ENCODE measurements around the gene ISOC1. TPM values are rescaled to one million over a fixed set of nuclear protein-coding genes. Genes with fewer than 3 reads are reported as not detected.

Gene ISOC1
- 10 to 100 TPM; 26.3 to 32.0 (median 31.2) TPM for total RNA-seq

DNA sequence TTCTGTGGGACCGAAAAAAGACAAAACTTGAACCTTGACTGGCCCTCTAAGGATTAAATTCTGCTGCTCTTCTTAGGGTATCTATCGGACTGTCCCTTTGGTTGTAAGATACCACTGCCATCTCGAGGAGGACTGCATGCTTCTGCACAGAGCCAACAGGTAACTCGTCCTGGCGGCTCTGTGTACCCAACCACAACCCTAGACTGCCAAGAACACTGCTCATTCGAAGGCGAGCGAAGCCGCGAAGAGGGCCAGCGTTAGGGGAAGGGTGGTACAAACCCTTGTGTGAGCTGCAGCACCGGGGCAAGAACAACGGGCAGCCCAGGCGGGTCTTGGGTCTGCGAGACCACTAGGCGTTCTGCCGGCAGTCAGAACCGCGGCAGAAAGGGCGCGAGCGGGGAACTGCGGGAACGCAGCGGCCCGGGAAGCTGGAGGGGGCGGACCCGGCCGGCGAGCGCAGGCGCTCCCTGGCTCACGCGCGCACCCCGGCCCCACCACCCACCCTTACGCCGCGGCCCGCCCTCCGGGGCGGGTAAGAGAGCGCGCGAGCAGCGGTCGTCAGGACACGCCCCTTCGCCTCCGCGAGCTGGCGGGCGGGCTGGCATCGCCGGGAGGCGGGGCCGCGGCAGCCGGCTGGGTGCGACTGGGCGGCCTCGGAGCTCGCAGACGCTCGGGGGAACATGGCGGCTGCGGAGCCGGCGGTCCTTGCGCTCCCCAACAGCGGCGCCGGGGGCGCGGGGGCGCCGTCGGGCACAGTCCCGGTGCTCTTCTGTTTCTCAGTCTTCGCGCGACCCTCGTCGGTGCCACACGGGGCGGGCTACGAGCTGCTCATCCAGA, at the start of gene ISOC1:
Gene ISOC1, plus strand, starts transcription at position 663 of the 837 bp plus-strand sequence. Its CDS starts 18 bp downstream, at position 681.
- ATAC-seq (peak; percentile 93 to 94), DNase-seq (peak; percentile 89)
- H3K36me3 Mint-ChIP-seq (ENCODE audit: insufficient read depth) = no peaks in the 10 kb centered on the region
- peaks cover 25% of the 10 kb centered on the region for H3K4me1 Mint-ChIP-seq (ENCODE audit: low read depth)
- peak within 1 kb of the TSS; percentile 90 for H3K4me3 Mint-ChIP-seq
- H3K27me3 Mint-ChIP-seq (ENCODE audit: low read depth) = peaks cover 9% of the 10 kb centered on the region
- no peaks in the 10 kb centered on the region for H3K9me3 Mint-ChIP-seq

DNA sequence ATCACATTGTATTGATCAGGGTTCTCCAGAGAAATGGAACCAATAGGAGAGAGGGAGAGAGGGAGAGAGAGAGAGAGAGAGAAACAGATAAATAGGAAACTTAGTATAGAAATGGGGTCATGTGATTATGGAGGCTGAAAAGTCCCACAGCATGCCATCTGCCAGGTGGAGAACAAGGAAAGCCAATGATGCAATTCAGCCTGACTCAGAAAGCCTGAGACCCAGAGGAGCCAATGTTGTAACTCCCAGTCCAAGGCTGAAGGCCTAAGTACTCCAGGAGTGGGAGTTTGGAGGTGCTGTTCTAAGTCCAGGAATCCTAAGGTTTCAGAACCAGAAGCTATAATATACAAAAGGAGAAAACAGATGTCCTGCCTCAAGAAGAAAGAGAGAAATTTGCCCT, 48.4 kb upstream of the ISOC1 start:
- no peaks in the 10 kb centered on the region for H3K4me1 Mint-ChIP-seq (ENCODE audit: low read depth)
- ATAC-seq = no peak
- H3K27me3 Mint-ChIP-seq (ENCODE audit: low read depth) = no peaks in the 10 kb centered on the region
- no peak overlapping the region for H3K4me3 Mint-ChIP-seq
- no peaks in the 10 kb centered on the region for H3K36me3 Mint-ChIP-seq (ENCODE audit: insufficient read depth)
- DNase-seq = no peak
- H3K9me3 Mint-ChIP-seq = peaks cover 21% of the 10 kb centered on the region

DNA sequence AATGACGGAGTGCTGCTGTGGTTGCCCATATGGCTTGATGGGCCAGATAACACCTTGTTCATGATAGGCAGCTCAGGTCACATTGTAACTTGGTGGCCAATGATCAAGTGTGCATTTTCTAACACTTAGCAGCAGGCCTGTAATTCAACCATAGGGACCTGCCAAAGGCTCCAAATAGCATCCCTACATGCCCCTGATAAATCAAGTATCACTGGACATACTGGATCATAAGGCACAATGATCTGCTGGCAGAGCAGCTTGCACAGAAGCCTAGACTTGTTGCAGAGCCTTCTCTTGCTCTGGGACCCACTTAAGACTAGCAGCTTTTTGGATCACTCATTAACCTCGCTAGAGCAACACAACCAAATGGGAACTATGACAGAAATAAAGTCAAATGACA, 46.0 kb upstream of the ISOC1 start:
- H3K4me1 Mint-ChIP-seq (ENCODE audit: low read depth) = no peaks in the 10 kb centered on the region
- no peaks in the 10 kb centered on the region for H3K36me3 Mint-ChIP-seq (ENCODE audit: insufficient read depth)
- no peaks in the 10 kb centered on the region for H3K27me3 Mint-ChIP-seq (ENCODE audit: low read depth)
- H3K4me3 Mint-ChIP-seq = no peak overlapping the region
- H3K9me3 Mint-ChIP-seq = peaks cover 21% of the 10 kb centered on the region
- DNase-seq (no peak), ATAC-seq (no peak)

DNA sequence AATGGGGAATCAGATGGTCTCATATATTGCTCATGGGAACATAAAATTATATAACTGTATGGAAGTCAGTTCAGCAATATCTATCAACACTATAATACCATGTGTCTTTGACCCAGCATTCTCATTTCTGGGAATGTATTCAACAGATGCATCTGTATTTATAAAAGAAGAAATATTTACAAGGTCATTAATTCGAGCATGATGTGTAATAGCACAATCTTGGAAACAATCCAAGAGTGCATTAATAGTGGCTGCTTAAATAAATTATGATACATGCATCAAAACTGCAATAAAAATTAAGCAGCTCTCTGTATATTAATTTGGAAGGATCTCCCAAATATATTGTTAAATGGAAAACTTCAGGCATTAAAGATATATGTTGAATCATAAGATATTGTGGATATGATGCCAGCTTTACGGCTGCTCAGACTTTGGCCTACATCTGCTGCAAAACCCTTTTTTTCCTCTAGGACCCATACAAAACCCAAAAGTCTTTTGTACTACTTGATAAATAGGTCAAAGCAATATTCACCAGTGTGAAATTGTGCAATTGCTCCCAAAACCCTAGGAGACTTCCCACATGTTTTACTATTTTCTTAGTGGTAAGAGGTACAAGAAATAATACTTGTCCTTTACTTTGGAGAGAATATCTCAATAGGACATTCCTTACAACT, 45.3 kb upstream of the ISOC1 start:
- H3K4me1 Mint-ChIP-seq (ENCODE audit: low read depth) = no peaks in the 10 kb centered on the region

DNA sequence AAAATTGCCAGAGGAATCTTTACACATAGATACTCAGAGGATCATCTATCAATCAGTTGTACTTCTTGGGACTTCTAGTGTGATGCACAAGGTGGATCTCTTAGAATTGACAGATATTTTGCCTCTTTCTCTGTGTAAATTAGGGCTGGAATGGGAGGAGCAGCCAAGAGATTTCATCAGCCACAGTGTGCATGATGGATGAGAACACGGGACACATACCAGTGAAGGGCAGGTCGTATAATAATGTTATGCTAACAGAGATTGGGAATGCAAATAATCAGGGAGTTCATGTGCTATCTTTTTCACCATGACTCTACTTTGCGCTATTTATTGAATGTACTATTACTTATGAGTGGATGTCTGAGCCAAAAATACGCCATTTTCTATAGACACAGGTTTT, 43.3 kb upstream of the ISOC1 start:
- H3K36me3 Mint-ChIP-seq (ENCODE audit: insufficient read depth) = no peaks in the 10 kb centered on the region
- DNase-seq (no peak), ATAC-seq (no peak)
- H3K4me1 Mint-ChIP-seq (ENCODE audit: low read depth) = no peaks in the 10 kb centered on the region
- peaks cover 11% of the 10 kb centered on the region for H3K27me3 Mint-ChIP-seq (ENCODE audit: low read depth)
- H3K4me3 Mint-ChIP-seq = no peak overlapping the region
- H3K9me3 Mint-ChIP-seq = no peaks in the 10 kb centered on the region

More for the DNA sequence above, 45.3 kb upstream of the ISOC1 start:
- H3K27me3 Mint-ChIP-seq (ENCODE audit: low read depth) = peaks cover under 1% of the 10 kb centered on the region
- H3K36me3 Mint-ChIP-seq (ENCODE audit: insufficient read depth) = no peaks in the 10 kb centered on the region
- H3K9me3 Mint-ChIP-seq = peaks cover 17% of the 10 kb centered on the region
- ATAC-seq = no peak
- DNase-seq = no peak
- no peak overlapping the region for H3K4me3 Mint-ChIP-seq

DNA sequence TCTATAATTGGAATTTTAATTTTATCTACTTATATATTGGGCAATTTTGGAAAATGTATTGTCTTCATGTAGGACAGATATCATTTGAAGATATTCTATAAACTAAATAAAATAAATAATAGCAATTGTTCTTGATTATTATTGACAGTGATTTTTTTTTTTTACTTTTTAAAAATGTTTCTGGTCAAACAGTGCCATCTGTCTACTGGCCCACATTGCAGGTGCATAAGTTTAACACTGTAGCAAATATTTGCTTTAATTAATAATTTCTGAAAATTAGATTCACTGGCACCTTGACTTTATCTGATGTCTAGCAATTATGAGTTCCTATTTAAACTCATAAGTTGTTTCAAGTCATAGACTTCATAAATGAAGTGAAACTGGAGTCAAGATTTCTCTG, 41.1 kb upstream of the ISOC1 start:
- no peaks in the 10 kb centered on the region for H3K4me1 Mint-ChIP-seq (ENCODE audit: low read depth)
- no peaks in the 10 kb centered on the region for H3K9me3 Mint-ChIP-seq
- no peaks in the 10 kb centered on the region for H3K36me3 Mint-ChIP-seq (ENCODE audit: insufficient read depth)
- ATAC-seq (no peak), DNase-seq (no peak)
- peaks cover 11% of the 10 kb centered on the region for H3K27me3 Mint-ChIP-seq (ENCODE audit: low read depth)
- no peak overlapping the region for H3K4me3 Mint-ChIP-seq

DNA sequence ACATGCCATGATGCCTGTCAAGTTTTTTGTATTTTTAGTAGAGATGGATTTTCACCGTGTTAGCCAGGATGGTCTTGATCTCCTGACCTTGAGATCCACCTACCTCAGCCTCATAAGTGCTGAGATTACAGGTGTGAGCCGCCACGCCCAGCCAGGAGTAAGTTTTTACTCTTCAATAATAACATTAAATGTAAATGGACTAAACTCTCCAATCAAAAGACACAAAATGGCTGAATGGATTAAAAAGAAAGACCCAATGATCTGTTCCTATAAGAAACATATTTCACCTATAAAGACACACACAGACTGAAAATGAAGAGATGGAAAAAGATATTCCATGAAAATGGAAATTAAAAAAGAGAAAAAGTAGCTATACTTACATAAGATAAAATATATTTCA, 37.2 kb upstream of the ISOC1 start:
- H3K27me3 Mint-ChIP-seq (ENCODE audit: low read depth) = peaks cover 14% of the 10 kb centered on the region
- no peaks in the 10 kb centered on the region for H3K9me3 Mint-ChIP-seq
- no peak for DNase-seq
- ATAC-seq = no peak
- no peaks in the 10 kb centered on the region for H3K36me3 Mint-ChIP-seq (ENCODE audit: insufficient read depth)
- no peaks in the 10 kb centered on the region for H3K4me1 Mint-ChIP-seq (ENCODE audit: low read depth)
- H3K4me3 Mint-ChIP-seq = no peak overlapping the region

DNA sequence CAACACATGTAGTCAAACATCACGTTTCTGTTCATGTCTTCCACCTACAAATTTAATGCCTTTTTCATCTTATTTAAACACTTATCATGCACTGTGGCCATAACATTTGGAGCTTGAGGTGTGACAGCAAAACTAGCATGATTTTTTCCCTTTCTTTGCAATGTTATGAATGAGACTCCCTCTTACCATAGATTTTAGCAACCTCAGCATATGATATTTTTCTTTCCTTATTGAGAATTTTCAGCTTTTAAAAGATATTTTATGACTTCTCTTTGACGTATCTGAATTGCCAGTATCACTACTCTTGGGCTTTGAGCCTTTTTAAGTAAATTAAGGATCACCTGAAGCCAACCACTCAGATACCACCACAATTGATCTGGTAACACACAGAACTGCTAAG, 32.7 kb upstream of the ISOC1 start:
- Mint-ChIP-seq H3K27me3 (ENCODE audit: low read depth) (peaks cover 3% of the 10 kb centered on the region), H3K4me1 (ENCODE audit: low read depth) (no peaks in the 10 kb centered on the region), H3K9me3 (no peaks in the 10 kb centered on the region), H3K36me3 (ENCODE audit: insufficient read depth) (no peaks in the 10 kb centered on the region), H3K4me3 (no peak overlapping the region)
- DNase-seq (no peak), ATAC-seq (no peak)

DNA sequence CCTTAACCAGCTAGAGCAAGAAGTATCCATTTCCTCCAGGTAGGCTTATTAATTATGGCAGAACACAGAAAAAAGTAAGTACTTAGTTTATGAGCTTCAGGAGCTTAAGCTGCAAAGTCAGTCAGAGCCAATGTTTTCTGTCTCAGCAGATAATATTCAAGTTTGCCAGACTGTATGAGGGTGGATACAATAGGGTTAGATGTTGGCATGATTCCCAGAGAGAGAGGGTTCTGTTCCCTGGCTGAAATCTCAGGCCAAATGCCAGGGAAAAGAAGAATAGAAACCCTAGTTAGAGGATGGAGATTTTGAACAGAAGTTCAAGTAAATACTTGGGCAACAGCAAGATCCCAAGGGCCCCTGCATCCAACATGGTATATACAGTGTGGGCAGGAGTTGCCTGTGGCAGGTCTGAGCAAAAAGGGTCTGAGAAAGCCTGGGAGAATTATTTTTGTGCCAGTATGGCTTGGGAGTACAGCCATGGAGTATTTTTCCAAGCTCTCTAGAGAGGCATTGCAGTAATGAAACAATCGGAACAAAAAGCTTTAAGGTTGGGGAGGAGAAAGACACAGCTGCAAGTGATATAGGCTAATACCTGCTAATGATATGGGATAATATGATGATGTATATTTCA, 31.0 kb upstream of the ISOC1 start:
- Mint-ChIP-seq H3K9me3 (no peaks in the 10 kb centered on the region), H3K36me3 (ENCODE audit: insufficient read depth) (no peaks in the 10 kb centered on the region), H3K27me3 (ENCODE audit: low read depth) (peaks cover 3% of the 10 kb centered on the region), H3K4me1 (ENCODE audit: low read depth) (no peaks in the 10 kb centered on the region), H3K4me3 (no peak overlapping the region)
- no peak for ATAC-seq
- DNase-seq = no peak

DNA sequence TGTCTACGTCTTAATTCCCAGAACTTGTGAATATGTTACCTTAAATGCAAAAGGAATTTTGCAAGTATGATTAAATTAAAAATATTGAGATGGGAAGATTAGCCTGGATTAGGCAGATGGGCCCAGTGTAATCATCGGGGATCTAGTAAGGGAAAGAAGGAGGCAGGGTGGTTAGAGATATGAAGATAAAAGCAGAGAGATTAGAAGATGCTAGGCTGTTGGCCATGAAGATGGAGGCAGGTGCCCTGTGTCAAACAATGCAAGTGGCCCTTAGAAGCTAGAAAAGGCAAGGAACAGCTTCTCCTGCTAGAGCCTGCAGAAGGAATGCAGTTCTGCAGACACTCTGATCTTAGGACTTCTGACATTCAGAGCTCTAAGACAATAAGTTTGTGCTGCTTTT, 28.8 kb upstream of the ISOC1 start:
- ATAC-seq = no peak
- H3K4me3 Mint-ChIP-seq = no peak overlapping the region

DNA sequence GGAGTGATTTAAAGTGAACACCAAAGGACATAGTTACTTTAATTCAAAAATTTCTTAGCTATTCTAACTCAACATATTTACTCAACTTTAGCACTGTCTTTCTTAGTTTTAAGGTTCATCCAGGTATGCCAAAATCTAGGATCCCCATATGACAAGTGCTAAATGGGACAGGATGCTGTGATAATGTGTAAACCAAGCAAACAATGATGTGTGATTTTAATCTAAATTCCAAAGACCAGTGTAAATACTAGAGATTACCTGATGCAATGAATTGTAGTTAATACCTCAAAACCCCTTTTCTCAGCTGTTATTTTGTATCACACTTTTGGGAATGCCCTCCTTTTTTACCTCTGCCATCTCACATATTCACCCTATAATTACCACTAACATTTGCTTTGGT, 26.8 kb upstream of the ISOC1 start:
- DNase-seq (no peak), ATAC-seq (no peak)
- Mint-ChIP-seq H3K36me3 (ENCODE audit: insufficient read depth) (no peaks in the 10 kb centered on the region), H3K4me3 (no peak overlapping the region), H3K4me1 (ENCODE audit: low read depth) (no peaks in the 10 kb centered on the region), H3K27me3 (ENCODE audit: low read depth) (no peaks in the 10 kb centered on the region), H3K9me3 (no peaks in the 10 kb centered on the region)

More for the DNA sequence above, 28.8 kb upstream of the ISOC1 start:
- no peaks in the 10 kb centered on the region for H3K36me3 Mint-ChIP-seq (ENCODE audit: insufficient read depth)
- H3K9me3 Mint-ChIP-seq = no peaks in the 10 kb centered on the region
- H3K4me1 Mint-ChIP-seq (ENCODE audit: low read depth) = no peaks in the 10 kb centered on the region
- peaks cover 3% of the 10 kb centered on the region for H3K27me3 Mint-ChIP-seq (ENCODE audit: low read depth)
- DNase-seq = no peak

DNA sequence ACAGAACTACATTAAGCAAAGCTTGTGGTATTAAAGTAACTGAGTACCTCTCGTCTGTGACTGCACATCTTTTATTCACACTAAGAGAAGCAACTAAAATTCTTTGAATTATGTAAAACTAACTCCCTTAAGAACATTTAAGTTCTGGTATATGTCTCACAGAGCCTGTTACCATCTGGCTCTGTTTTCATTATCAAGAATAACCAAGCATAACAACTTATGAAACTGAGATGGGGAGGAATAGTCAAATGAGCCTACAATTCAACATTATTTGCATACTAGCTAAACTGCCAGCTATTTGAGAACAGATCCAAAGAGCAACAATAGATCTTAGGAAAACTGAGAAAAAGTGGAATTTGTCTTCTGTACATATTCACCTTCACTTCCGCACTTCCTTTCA, 25.3 kb upstream of the ISOC1 start:
- peaks cover 9% of the 10 kb centered on the region for H3K27me3 Mint-ChIP-seq (ENCODE audit: low read depth)
- no peaks in the 10 kb centered on the region for H3K4me1 Mint-ChIP-seq (ENCODE audit: low read depth)
- DNase-seq (no peak), ATAC-seq (no peak)
- no peaks in the 10 kb centered on the region for H3K36me3 Mint-ChIP-seq (ENCODE audit: insufficient read depth)
- no peak overlapping the region for H3K4me3 Mint-ChIP-seq
- H3K9me3 Mint-ChIP-seq = no peaks in the 10 kb centered on the region

DNA sequence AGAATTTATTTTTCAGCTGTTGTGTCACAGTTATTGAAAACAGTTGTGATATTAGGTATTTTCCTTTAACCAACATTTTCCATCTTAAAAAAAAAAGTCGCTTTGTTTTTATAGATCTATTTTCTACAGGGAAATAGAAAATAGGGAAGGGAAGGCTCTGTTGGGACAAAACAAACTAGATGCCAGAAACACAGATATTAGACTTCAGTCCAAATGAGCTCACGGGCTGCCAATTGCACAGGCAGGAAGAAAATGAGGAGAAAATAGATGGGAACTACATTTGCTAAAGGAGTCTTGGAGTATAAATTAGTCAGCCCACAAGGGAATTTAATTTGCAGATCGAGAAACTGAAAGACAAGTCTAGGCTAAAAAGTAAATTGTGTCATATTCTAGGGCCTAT, 21.4 kb upstream of the ISOC1 start:
- ATAC-seq (no peak), DNase-seq (no peak)
- H3K9me3 Mint-ChIP-seq = no peaks in the 10 kb centered on the region
- peaks cover 13% of the 10 kb centered on the region for H3K27me3 Mint-ChIP-seq (ENCODE audit: low read depth)
- no peaks in the 10 kb centered on the region for H3K36me3 Mint-ChIP-seq (ENCODE audit: insufficient read depth)
- no peaks in the 10 kb centered on the region for H3K4me1 Mint-ChIP-seq (ENCODE audit: low read depth)
- H3K4me3 Mint-ChIP-seq = no peak overlapping the region

DNA sequence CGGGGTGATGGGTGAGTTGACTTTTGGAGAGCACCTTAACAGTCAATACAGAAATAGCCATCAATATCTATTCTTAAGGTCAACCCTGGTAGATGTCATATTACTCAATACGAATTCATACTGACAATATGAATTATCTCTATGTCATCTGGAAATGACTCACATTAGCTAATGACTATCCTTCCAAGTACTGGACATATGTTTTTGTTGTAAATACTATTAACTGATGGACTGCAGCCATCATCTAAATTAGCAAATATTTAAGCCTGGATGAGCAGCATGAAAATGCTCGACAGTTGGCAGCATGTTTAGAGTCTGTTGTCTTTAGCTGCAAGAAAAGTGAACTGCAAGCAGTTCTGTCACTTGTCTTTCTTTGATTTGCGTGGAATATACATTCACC, 19.6 kb upstream of the ISOC1 start:
- no peak for DNase-seq
- H3K36me3 Mint-ChIP-seq (ENCODE audit: insufficient read depth) = no peaks in the 10 kb centered on the region
- H3K27me3 Mint-ChIP-seq (ENCODE audit: low read depth) = peaks cover 13% of the 10 kb centered on the region
- H3K9me3 Mint-ChIP-seq = no peaks in the 10 kb centered on the region
- no peak for ATAC-seq
- H3K4me1 Mint-ChIP-seq (ENCODE audit: low read depth) = no peaks in the 10 kb centered on the region
- H3K4me3 Mint-ChIP-seq = no peak overlapping the region

All from activated T-cell treated with anti-CD3 and anti-CD28 coated beads, Interleukin-2, amount 50 U/mL, for 4 hours (primary cell).